Measurements from ENCODE around the gene EPB41L4B.

EPB41L4B gene

DNA sequence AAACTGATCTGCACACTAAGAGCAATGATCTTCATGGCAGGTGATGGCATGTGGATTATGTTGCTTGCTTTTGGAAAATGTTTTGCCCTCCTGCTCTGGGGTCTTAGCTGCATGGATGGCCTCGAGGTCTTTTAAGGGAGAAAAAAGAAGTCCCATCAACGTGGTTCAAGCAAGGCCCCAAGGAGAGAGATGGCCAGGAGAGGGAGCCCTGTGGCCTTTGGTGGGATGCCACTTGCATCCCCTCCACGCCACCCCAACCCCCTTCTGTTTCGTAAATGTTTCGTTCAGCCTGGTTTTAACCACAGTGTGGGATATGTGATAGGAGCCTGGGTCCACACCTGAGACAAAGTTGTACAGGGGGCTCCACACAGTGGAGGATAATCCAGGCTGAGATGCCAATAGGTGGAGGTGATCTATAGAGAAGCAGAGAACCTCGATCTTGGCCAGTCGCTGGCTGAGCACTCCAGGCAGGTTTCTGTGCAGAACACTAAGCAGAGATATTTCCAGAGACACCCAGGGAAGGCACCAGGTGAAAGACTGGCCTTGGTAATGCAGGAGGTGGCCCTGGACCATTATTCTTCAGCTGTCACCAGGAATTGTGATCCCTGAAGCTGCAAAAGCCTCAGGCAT is 128.0 kb downstream of the EPB41L4B start:
- peak; percentile 10 for DNase-seq

DNA sequence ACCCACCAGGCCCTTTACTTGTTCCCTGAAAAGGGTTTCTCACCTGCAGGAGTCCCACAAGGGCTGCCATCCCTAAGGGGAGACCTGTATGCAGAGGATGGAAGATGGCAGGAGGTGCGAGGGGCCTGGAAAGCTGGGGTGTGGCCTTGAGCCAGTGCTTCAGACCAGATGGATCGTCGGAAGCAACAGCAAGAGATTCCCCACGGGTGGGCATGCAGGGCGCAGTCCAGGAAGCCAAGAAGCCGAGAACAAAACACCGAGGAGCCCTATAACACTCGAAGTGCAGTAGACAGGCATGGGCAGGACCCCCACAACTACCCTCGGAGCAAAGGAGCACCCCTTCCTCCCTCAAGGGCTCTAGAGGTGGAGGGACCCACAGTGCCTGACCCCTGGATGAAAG is 129.1 kb downstream of the EPB41L4B start:
- DNase-seq: no peak

DNA sequence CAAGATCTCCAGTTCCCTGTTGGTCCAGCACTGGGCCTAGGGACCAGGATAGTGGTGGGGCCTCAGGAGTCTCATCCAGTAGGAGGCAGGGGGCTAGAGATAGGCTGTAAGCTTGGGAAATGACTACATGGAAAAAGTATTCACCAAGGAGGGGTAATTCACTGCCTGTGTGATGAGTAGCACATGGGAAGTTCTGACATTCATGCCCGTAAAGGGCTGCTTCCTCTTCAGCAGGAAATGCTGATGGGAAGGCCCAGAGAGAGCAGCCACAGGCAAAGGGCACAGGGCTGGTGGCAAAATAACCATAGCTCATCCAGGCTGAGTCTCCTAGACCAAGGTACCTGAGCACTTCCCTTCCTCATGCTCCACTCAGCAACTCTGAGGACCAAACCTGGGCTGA is 130.7 kb downstream of the EPB41L4B start:
- DNase-seq: peak; percentile 40

DNA sequence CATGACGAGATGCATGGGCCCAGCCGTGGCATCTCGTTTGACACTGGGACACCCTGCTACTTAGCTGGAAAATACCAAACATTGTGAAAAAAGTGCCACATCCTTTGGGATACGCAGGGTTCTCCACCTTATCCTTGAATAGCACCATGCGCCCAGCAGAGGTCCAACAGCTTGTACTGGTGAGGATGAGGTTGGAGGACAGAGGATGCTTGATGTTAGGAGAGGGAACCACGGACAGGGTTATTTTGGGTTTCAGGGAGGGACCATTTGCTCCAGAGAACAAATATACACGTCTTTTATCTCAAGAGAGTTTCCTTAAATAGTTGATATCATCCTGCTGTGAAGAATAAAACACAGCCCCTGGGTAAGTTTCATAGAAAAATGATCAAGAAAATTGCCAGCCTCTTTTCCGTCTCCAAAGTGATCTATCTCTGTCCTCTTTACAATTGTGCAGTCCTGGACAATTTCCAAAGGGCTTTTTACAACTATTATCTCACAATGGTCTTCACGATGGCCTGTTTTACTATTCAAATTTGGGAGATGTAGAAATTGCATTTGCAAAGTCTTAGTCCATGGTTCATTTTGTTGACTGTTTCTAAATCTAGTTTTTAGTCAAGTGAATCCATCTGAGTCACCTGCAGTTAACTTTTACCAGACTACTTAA is 133.9 kb downstream of the EPB41L4B start:
- no peak for DNase-seq

DNA sequence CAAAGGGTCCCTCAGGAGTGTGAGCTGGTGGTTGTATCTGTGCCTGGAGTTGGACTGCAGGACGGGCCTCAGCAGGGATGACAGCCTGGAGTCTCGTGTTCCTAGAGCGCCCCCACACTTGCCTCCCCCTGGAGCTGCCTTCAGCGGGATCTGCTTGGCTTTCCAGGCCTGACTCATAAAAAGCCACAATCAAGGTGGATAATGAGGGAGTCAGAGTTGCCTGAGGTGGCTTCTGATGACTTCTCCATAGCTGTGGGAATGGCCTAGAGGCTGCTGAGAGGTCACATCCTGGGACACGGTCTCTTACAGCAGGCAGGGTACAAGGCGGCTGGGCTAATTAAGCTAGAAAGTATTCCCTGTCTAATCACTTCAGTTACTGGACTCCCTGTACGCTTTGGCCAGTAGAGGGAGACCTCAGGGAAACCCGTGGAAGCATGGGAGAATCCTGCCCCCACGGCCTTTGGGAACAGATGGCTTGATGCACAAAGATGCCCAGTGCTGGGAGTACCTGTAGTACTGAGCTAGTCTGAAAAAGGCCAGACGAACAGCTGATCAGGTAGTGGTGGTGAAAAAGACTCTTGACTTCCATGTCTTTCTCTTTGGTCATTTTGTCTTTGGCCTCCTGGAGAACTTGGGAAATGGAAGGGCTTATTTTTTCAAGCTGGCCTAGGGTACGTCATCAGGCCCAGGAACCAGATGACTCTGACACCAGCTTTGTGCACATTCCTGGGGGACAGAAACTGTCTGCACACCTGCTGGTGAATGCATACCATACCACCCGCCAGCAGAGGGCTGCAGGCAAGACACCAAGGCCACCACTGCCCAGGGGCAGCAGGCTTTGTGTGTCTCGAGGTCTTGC is 137.7 kb downstream of the EPB41L4B start:
- no peak for DNase-seq

DNA sequence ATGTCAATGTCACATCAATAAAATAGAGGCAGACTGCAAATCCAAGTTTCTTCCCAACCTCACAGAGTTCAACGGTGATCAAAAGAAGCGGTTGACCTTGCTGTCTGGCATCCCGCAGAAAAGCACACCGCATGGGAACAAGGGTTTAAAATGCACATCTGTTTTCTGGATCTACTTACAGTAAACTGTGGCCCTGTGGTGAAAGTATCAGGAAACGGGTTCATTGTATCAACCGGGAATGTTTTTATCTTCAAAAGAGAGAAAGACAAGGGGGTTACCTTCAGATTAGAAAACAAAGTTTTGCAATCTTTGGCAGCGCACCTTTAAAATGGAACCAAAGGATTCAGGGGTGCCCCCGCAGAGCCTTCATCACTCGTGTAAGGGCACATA is 138.3 kb downstream of the EPB41L4B start:
- DNase-seq: no peak

DNA sequence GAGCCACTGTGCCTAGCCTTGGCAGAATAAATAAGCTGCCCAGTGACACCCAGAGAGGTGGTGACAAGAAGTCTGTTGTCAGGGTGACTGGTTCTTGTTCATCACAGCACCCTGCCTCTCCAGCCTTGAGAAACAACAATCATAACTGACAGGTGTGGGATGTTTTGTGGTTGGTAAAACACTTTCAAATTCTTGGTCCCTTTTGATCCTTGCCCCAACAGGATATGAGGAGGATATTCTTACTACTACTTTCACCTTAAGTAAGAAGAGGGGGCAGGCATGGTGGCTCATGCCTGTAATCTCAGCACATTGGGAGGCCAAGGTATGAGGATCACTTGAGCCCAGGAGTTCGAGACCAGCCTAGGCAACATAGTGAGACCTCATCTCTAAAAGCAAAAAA is 139.6 kb downstream of the EPB41L4B start:
- DNase-seq: no peak

DNA sequence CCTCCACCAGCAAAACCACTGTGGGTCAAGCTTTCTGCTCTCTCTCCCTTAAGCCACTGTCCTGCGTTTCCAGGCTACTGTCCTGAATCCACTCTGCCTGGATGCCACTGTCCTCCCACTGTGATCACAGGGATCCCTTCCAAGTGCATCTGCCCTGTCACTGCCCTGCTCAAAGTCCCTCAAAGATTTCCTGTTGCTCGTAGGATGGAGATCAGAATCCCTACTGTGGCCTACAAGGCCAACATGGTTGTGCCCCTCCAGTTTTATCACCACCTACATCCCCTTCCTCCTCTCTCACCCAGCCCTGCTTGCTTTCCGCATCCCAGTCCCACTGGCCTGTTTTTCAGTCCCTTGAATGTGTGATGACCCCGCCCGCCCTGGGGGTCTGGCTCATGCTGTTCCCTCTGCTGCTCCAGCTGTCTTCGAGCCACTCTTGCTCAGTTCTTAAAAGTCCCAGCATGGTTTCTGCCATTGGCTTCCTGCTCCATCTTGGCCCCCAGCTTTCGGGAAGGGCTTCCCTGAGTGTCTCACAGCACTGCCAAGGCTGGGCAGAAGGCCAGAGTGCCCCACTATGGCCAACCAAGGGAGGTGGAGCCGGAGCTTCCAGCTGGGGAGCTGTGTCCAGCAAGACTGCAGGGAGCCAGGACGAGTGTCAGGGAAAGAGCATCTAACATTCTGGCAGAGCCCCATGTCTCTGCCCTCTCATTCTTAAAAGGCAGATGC is 140.9 kb downstream of the EPB41L4B start:
- no peak for DNase-seq

DNA sequence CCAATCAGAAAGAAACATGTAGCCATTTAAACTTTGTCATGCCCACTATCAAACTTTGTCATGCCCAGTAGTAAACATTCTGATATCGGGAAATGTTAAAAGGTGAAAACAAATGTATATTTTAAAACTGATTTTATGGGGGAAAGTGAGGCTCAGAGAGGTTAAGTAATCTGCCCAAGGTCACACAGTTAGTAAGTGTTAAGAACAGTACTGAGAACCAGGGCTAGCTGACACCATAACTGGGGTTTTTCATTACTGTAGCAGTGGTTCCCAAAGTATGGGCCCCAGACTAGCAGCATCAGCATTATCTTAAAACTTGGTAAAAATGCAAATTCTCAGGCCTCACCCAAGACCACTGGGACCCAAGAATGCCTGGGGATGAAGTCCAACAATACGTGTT is 143.9 kb downstream of the EPB41L4B start:
- DNase-seq: no peak

DNA sequence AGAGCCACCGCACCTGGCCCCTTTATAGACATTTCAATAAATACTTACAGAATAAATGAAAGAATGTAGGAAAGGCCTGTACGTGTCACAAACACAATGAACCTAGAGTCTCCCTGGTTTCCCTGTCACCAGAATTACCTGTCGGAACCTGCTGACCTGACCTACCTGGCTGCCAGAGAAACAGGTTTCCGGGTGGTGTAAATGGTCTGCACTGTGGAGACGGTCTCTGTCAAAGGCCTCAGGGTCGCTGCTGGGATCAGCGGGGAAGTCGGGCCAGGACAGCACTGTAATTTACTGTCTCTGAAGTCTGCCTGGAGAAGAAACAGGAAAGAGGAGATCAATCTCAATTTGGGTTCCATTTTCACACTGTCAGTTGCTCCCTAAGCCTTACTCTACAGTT is 144.5 kb downstream of the EPB41L4B start:
- DNase-seq: no peak

DNA sequence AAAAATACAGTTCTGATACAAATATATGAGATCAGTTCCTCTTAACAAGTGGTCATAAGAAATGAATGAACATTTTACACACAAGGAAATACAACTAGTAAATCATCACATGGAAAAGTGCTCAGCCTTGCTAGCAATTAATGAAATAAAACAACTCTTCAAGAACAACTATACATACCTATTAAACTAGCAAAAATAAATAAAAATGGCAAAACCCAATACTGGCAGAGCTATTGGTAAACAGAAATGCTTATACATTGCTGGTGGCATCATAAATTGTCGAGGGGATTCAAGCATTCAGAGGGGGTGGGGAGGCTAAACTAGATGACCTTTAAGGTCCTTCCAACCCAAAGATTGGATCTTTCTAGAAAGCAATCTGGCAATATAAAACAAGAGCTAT is 147.9 kb downstream of the EPB41L4B start:
- no peak for DNase-seq

DNA sequence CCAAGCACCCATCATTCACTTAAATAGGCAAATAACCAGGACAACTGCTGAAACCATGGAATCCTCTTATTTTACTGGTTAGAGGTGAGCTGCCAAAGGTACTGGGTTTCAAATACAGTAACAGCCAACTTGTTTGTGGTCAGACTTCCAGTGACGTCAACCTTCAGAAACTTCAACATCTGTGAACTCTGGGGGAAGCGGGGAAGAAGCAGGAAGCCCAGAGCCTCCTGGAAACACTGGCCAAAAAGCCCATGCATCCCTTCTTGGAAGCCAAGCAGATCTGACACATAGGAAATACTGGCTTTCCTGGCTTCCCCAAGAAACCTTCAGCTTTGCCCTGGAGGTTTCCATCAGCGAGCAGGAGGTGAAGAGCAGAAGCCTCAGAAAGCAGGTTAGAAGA is 148.9 kb downstream of the EPB41L4B start:
- DNase-seq: peak; percentile 65

DNA sequence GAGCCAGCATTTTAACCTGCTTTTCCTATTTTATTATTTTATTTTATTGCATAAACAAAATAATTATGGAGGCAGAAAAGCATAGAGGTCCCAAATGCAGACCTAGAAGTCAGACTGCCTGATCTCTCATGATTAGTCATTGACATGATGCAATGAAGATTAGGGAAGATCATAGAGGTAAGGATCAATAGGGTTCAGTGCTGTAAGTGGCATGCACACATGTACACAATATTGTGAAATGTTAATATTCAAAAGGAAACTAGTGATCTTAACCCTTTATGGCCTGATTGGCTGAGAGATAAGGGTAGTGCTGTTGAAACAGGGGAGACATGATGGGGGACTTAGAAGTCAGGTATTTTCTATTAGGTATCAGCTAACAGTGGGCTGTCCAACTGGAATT is 152.7 kb downstream of the EPB41L4B start:
- DNase-seq: no peak

DNA sequence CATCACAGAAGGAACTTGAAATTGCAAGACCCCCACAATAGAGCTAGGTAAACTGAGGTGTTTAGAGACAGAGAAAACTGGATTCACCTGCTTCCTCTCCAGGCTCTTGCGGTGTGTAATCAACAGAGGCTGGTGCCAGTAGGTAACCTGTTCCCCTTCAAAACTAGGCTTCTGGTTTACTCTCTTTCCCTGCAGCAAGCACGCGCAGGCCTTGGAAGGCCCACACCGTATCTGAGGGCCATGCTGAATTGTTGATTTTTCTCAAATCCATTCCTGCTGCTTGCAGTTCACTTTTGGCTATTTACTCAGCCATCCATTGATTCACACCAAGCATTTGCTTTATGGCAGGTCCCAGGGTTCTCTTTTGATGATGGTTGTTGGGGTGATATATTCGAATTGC is 153.1 kb downstream of the EPB41L4B start:
- no peak for DNase-seq

DNA sequence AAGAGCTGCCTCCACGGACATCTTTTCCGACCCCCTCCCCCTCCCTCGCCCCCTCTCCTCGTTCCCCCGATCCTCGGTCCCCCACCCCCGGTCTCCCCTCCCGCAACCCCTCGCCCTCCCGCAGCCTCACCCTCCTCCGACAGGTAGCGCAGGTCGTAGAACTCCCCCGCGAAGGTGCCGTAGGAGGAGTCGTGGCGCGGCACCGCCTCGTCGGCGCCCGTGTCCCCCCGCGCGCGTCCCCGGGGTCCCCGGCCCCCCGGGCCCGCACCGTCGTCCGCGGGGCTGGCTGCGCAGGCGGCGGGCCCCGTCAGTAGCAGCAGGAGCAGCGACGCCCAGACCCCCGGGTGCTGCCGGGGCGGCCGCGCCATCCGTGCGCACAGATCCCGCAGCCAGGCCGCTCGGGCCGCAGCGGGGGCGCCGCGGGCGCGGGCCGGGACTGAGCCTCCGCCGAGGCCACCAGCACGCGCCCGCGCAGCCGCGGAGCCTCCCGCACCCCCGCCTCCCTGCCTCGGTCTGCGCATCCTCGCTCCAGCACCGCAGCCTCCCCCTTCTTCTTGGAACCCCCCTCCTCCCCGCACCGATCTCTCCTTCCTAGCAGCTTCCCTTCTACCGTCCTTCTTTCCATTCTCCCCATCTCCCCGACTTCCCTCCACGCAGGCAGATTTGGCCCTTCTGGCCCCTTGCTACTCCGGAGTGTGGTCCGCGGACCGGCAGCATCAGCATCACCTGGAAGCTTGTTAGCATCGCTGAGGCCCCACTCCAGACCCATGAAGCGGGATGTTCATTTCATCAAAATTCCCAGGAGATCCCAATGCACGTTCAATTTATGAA is 153.9 kb downstream of the EPB41L4B start, which contains the start of gene FRRS1L:
TSS of gene FRRS1L (minus strand) at position 479 of the 831 bp plus-strand sequence. CDS start at position 368, 111 bp downstream.
- DNase-seq: no peak

DNA sequence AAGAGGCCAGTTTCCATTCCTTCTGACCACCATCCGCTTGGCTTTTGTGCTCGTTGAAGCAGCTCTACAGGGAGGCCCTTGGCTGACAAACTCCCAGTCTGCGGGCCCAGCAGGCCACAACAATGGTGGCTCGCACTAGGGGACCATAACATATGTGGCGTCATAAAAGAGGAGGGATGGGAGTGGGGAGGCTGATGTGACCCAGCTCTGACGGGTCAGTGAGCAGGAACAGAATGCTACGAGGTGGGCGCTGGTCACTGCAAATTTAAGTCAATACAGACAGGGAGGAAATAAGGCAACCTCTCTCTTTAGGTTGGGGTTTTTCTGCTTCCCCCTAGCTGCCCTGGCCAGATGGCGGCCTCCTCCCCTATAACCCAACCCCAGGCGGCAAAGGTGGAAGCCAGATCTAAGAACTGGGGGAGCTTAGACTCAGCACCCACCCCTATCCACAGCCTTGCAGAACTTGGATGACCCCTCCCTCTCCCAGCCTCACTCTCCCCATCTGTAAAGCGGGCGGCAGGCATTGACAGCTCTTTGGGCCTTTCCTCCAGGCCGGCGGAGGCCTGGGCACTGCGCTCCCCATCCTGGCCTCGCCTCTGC is 154.6 kb downstream of the EPB41L4B start:
- no peak for DNase-seq

DNA sequence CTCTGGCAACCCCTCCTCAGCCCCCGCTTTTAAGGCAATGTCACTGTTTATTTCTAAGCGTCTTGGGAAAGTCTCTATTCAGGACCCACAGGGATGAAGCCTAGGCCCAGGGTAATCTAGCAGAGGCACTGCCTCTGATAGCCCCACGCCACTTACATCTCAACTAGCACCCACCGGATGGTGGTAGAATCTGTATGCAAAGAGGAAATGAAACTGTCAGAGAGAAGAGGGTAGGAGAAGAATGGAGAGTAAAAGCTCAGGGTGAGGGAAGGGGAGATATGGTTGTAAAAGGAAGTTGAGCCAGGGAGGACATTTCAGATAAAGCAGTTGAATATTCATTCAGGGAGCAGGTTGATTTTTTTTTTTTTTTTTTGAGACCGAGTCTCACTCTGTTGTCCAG is 156.8 kb downstream of the EPB41L4B start:
- DNase-seq: no peak

DNA sequence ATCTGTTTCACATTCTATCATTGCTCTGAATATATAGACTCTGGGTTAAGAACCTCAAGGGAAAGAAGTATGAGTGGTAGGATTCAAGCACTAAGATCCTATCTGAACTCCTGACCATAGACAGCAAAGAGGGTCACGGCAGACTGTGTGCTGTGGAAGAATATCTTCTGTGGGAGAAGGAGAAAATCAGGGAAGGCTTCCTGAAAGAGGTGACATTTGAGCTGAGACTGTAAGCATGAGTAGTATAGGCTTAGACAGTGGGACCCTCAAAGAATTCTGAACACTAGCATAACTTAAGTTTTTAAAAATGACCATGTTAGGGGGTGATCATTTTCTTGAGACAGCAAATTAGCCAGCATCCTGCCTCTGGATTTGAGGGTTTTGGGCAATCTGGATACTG is 157.7 kb downstream of the EPB41L4B start:
- no peak for DNase-seq

DNA sequence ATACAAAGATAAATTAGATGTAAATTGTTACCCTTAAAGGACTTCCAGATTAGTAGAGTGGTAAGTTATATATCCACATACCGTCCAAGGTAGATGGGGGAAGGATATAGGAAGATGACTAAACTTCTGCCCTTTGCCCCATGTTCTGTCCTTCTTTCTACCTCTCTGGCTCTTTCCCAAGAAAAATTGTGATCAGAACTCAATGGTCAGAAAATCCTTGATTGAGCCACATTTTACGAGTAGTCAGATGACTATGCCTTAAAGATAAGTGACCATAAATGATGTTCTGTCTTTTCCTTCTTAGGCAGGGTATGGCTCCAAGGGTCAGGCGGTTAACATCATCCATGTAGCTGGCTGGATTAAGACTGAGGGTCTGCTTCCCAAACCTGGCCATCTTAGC is 158.2 kb downstream of the EPB41L4B start:
- DNase-seq: no peak

DNA sequence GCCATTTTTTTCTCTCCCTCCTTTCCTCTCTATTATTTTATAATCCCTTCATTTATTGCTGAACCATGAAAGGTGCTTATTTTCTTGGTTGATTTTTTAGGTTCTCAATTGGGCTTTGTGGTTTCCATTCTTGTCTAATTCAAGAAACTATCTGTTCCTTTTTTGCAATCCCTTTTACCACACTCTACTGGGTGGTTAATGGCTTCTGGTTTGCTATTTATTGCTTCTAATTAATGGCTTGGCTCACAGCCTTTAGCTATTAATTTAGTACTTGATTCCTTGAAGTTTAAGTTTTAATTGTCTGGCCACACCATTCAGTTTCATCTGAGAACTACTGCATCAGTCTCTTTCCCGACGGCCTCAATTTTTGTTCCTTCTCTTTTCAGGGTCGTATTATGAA is 159.4 kb downstream of the EPB41L4B start:
- DNase-seq: no peak

DNA sequence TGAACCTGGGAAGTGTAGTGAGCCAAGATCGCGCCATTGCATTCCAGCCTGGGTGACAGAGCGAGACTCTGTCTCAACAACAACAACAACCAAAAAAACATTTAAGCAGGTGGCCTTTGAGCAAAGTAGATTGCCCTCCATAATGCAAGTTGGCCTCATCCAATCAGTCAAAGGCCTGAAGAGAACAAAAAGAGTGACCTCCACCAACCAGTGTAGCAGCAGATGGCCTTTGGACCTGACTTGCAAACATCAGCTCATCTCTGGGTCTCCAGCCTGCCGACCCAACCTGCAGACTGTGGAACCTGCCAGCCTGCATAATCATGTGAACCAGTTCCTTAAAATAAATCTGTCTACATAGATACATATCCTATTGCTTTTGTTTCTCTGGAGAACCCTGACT is 161.3 kb downstream of the EPB41L4B start:
- DNase-seq: no peak

DNA sequence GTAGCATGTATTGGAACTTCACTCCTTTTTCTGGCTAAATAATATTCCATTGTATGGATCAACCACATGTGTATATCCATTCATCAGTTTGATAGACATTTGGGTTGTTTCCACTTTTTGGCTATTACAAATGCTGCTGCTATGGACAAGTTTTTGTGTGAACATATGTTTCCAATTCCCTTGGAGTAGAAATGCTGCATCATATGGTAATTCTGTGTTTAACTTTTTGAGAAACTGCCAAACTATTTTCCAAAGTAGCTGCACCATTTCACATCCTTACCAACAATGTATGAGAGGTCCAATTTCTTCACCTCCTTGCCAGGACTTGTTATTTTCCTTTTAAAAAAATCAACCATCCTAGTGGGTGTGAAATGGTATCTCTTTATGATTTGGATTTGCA is 162.2 kb downstream of the EPB41L4B start:
- DNase-seq: peak; percentile 83

Data from fibroblast of skin of abdomen (primary cell).